CD4-positive, alpha-beta memory T cell (primary cell): Measurements from ENCODE around the gene SMIM5. TPM values are rescaled to one million over a fixed set of nuclear protein-coding genes. Genes with fewer than 3 reads are reported as not detected.
"Not testable (repeated sequence)": the region's sequence is repeated elsewhere in the genome, so short reads cannot be mapped to it uniquely, and the experiment has no call there.

ENCODE experiments used
- CTCF ChIA-PET: fragments of 350-600 bp; sonication (Branson Sonifier 250); formaldehyde crosslinking; loops from one replicate; lab custom pipeline; 2021; ENCODE audit warnings: inconsistent platforms; ENCODE audit not compliant: partially characterized antibody; lab: Charles Lee
- POLR2A ChIA-PET: fragments of 350-600 bp; sonication (Branson Sonifier 250); formaldehyde crosslinking; loops from one replicate; lab custom pipeline; 2021; ENCODE audit not compliant: partially characterized antibody; lab: Charles Lee
- DNase-seq, 5 donors: peaks; one replicate each; pipeline versions ENCODE4 v3.0.0 to v3.0.0-alpha.2; 2020 to 2022; ENCODE audit warnings: mixed read lengths in 1 of 5
- H3K27ac ChIP-seq: one replicate; pipeline ENCODE4 v1.7.0; 2013; ENCODE audit warnings: low read depth, low read length
- H3K27me3 ChIP-seq: 2 replicates; pipeline ENCODE4 v1.7.0; 2013; ENCODE audit warnings: mild to moderate bottlenecking, low read length, moderate library complexity; ENCODE audit not compliant: insufficient read depth
- H3K36me3 ChIP-seq: 2 replicates; pipeline ENCODE4 v1.7.0; 2013; ENCODE audit warnings: mild to moderate bottlenecking, low read length, moderate library complexity; ENCODE audit not compliant: insufficient read depth
- H3K4me1 ChIP-seq: 2 replicates; pipeline ENCODE4 v1.7.0; 2013; ENCODE audit warnings: mild to moderate bottlenecking, low read length, moderate library complexity; ENCODE audit not compliant: insufficient read depth
- H3K4me3 ChIP-seq, 2 donors: one replicate each; pipeline ENCODE4 v1.7.0; 2013; ENCODE audit warnings: low read length in 2 of 2, mild to moderate bottlenecking in 1 of 2
- H3K9me3 ChIP-seq, 2 donors: one replicate each; pipeline ENCODE4 v1.7.0; 2013; ENCODE audit warnings: low read length in 2 of 2, control low read depth in 1 of 2; ENCODE audit not compliant: control insufficient read depth in 1 of 2
- H3K27ac Mint-ChIP-seq, 7 donors: one replicate each; pipeline ENCODE4 v1.8.0; 2020 to 2021; ENCODE audit warnings: mixed read lengths in 7 of 7, mild to moderate bottlenecking in 6 of 7, inconsistent platforms in 3 of 7, moderate library complexity in 3 of 7
- H3K27me3 Mint-ChIP-seq, 2 donors: one replicate each; pipeline ENCODE4 v1.8.0; 2020 to 2021; ENCODE audit warnings: mixed read lengths in 2 of 2
- H3K36me3 Mint-ChIP-seq, 2 donors: one replicate each; pipeline ENCODE4 v1.8.0; 2020 to 2021; ENCODE audit warnings: mixed read lengths in 2 of 2, inconsistent platforms in 1 of 2, mild to moderate bottlenecking in 1 of 2
- H3K4me1 Mint-ChIP-seq, 4 donors: one replicate each; pipeline ENCODE4 v1.8.0; 2020 to 2021; ENCODE audit warnings: mixed read lengths in 4 of 4, mild to moderate bottlenecking in 1 of 4
- H3K4me3 Mint-ChIP-seq, 8 donors: one replicate each; pipeline ENCODE4 v1.8.0; 2020 to 2021; ENCODE audit warnings: mixed read lengths in 8 of 8, mild to moderate bottlenecking in 7 of 8, moderate library complexity in 6 of 8, inconsistent platforms in 3 of 8
- H3K9me3 Mint-ChIP-seq, 8 donors: one replicate each; pipeline ENCODE4 v1.8.0; 2020 to 2021; ENCODE audit warnings: mixed read lengths in 8 of 8, mild to moderate bottlenecking in 5 of 8, inconsistent platforms in 3 of 8, moderate library complexity in 1 of 8
- intact Hi-C: fragments of 100-400 bp; cut with micrococcal nuclease; formaldehyde crosslinking; loops from one replicate; pipeline ENCODE4 v1.15.1; 2023
- polyA plus RNA-seq, 2 donors: library from polyadenylated mRNA; unstranded; fragments of 300-500 nt; fragmentation: Illumina TruSeq; gene quantifications; one replicate each; pipeline ENCODE4 v1.2.3, GENCODE V29; 2021
- total RNA-seq, 2 experiments: library from RNA; stranded (reverse); gene quantifications; one replicate each; pipeline ENCODE4 v1.2.3, GENCODE V29; 2021

Gene SMIM5
- total and polyA plus RNA-seq, 4 experiments from 2014 or later: not detected

- peak overlapping the region in 2 of 8 donors; percentile 45 to 47 for H3K4me3 Mint-ChIP-seq
- intact Hi-C loops: loop anchor here (1.0 to 2.0 kb wide), 3 partner anchors 65 to 164 kb away; partner anchors contain the start of genes LLGL2 and TSEN54
- H3K27ac Mint-ChIP-seq: peak overlapping the region in 3 of 7 donors; percentile 63 to 82 (median 70)
- no peaks in the 10 kb centered on the region for H3K36me3 Mint-ChIP-seq
- DNase-seq: no peak
- peaks cover 0 to 6% (median 3%) of the 10 kb centered on the region in 4 donors for H3K4me1 Mint-ChIP-seq
- H3K4me1 ChIP-seq: peaks cover 18% of the 10 kb centered on the region
- no peak overlapping the region for H3K27ac ChIP-seq
- H3K4me3 ChIP-seq: no peak overlapping the region
- H3K9me3 ChIP-seq: no peaks in the 10 kb centered on the region
- peaks cover 0 to 4% of the 10 kb centered on the region in 2 donors for H3K27me3 Mint-ChIP-seq
- H3K27me3 ChIP-seq: no peaks in the 10 kb centered on the region
- ChIA-PET CTCF (interaction anchor here (0.8 to 3.4 kb wide), 13 partner anchors 8 to 167 kb away, joined by 3 to 23 read pairs (median 4); partner anchors contain the start of genes SMIM5, TMEM94 and TSEN54), POLR2A (interaction anchor here (0.8 to 2.2 kb wide), 5 partner anchors 65 to 265 kb away, joined by 3 to 9 read pairs (median 3); partner anchors contain the start of genes LLGL2, TSEN54 and WBP2)
- no peaks in the 10 kb centered on the region for H3K36me3 ChIP-seq
- peaks cover 0 to 4% (median 0%) of the 10 kb centered on the region in 8 donors for H3K9me3 Mint-ChIP-seq
Measured at GRCh38 chr17:75589919-75590303, 43.3 kb upstream of the SMIM5 start.

GRCh38 chr17:75590314-75590761, 42.9 kb upstream of the SMIM5 start:
- peaks cover 18% of the 10 kb centered on the region for H3K4me1 ChIP-seq
- H3K27ac ChIP-seq: no peak overlapping the region
- no peaks in the 10 kb centered on the region for H3K9me3 ChIP-seq
- H3K27me3 ChIP-seq: no peaks in the 10 kb centered on the region
- intact Hi-C loops: no loop called here
- H3K4me1 Mint-ChIP-seq: peaks cover 0 to 6% (median 3%) of the 10 kb centered on the region in 4 donors
- POLR2A ChIA-PET: interaction anchor here (0.8 to 2.2 kb wide), 4 partner anchors 65 to 169 kb away, joined by 3 to 9 read pairs (median 5); partner anchors contain the start of genes LLGL2 and TSEN54
- peak overlapping the region in 5 of 7 donors; percentile 37 to 86 (median 70) for H3K27ac Mint-ChIP-seq
- peaks cover 0 to 4% of the 10 kb centered on the region in 2 donors for H3K27me3 Mint-ChIP-seq
- no peaks in the 10 kb centered on the region for H3K36me3 ChIP-seq
- no peak for DNase-seq
- no peaks in the 10 kb centered on the region for H3K36me3 Mint-ChIP-seq
- H3K4me3 Mint-ChIP-seq: peak overlapping the region in 6 of 8 donors; percentile 10 to 49 (median 44)
- no peak overlapping the region for H3K4me3 ChIP-seq
- H3K9me3 Mint-ChIP-seq: peaks cover 0 to 4% (median 0%) of the 10 kb centered on the region in 8 donors
- CTCF ChIA-PET: interaction anchor here (0.8 to 3.4 kb wide), 14 partner anchors 8 to 168 kb away, joined by 3 to 23 read pairs (median 4); partner anchors contain the start of genes SMIM5, TMEM94 and TSEN54

DNA sequence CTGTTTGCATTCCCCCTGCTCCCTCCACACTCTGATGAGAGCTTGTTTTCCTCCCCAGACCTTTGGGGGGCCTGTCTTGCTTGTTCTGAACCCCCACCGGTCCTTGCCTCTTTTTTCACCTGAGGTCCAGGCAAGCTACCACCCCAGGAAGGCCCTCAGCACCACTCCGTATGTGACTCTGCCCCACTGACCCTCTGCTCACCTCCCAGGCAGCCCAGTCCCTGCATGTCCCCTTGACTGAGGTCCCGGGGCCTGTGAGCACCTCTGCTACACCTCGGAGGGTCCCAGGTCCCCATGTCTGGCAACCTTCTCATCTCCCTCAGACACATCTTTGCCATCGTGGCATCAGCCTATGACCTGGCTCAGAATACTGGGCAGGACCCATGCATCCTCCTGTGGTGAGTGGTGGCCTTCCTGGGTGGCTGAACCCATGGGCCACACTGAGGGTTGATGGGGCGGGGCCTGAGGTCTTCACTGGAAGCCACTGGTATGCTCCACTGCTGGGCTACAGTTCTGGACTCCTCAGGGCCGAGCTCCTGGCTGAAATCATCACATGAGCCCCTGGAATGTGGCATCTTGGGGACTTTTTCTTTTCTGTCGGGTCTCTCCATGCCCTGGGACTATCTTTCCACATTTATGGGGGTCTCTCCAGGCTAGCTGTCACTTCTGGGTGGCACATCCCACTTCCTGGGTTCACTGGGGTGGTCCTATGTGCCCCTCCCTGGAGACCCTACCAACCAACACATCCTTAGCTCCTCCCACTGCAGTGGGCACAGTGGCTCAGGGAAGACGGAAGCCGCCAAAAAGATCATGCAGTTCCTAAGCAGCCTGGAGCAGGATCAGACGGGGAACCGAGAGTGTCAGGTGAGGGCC, 42.1 kb upstream of the SMIM5 start:
- Mint-ChIP-seq H3K27ac (peak overlapping the region; percentile 37 to 86 (median 64)), H3K27me3 (peaks cover 0 to 2% of the 10 kb centered on the region in 2 donors), H3K36me3 (no peaks in the 10 kb centered on the region), H3K4me1 (peaks cover 0 to 6% (median 3%) of the 10 kb centered on the region in 4 donors), H3K9me3 (peaks cover 0 to 4% (median 0%) of the 10 kb centered on the region in 8 donors), H3K4me3 (peak overlapping the region in 5 of 8 donors; percentile 34 to 47 (median 44))
- Histone ChIP-seq H3K27ac (no peak overlapping the region), H3K4me3 (no peak overlapping the region), H3K4me1 (peaks cover 18% of the 10 kb centered on the region), H3K27me3 (no peaks in the 10 kb centered on the region), H3K9me3 (no peaks in the 10 kb centered on the region), H3K36me3 (no peaks in the 10 kb centered on the region)
- no peak for DNase-seq
- CTCF ChIA-PET: interaction anchor here (0.9 to 3.4 kb wide), 9 partner anchors 7 to 168 kb away, joined by 3 to 23 read pairs (median 4); partner anchors contain the start of genes SMIM5 and TMEM94
- intact Hi-C loops: no loop called here
- POLR2A ChIA-PET: interaction anchor here (0.6 to 2.2 kb wide), 5 partner anchors 9 to 555 kb away, joined by 3 to 9 read pairs (median 3); partner anchors contain the start of genes LLGL2 and TSEN54

GRCh38 chr17:75591722-75592302, 41.4 kb upstream of the SMIM5 start:
- no peak for DNase-seq
- CTCF ChIA-PET: interaction anchor here (1.8 to 3.4 kb wide), 4 partner anchors 9 to 169 kb away, joined by 4 to 23 read pairs (median 10); no protein-coding TSS in a partner anchor
- H3K27me3 Mint-ChIP-seq: no peaks in the 10 kb centered on the region
- Histone ChIP-seq H3K27ac (no peak overlapping the region), H3K9me3 (no peaks in the 10 kb centered on the region), H3K4me3 (no peak overlapping the region), H3K27me3 (no peaks in the 10 kb centered on the region), H3K4me1 (peaks cover 18% of the 10 kb centered on the region), H3K36me3 (no peaks in the 10 kb centered on the region)
- intact Hi-C loops: no loop called here
- H3K27ac Mint-ChIP-seq: peak overlapping the region in 2 of 7 donors; percentile 12 to 47
- no peaks in the 10 kb centered on the region for H3K36me3 Mint-ChIP-seq
- H3K4me1 Mint-ChIP-seq: peaks cover 0 to 6% (median 3%) of the 10 kb centered on the region in 4 donors
- POLR2A ChIA-PET: interaction anchor here (1.2 kb wide), 1 partner anchor 10 kb away, joined by 3 read pairs; no protein-coding TSS in a partner anchor
- no peak overlapping the region for H3K4me3 Mint-ChIP-seq
- H3K9me3 Mint-ChIP-seq: peaks cover 0 to 4% (median 0%) of the 10 kb centered on the region in 8 donors

- Histone ChIP-seq H3K4me3 (no peak overlapping the region), H3K27me3 (no peaks in the 10 kb centered on the region), H3K9me3 (no peaks in the 10 kb centered on the region), H3K36me3 (no peaks in the 10 kb centered on the region), H3K27ac (no peak overlapping the region), H3K4me1 (peaks cover 17% of the 10 kb centered on the region)
- Mint-ChIP-seq H3K4me1 (peaks cover 0 to 6% (median 3%) of the 10 kb centered on the region in 4 donors), H3K9me3 (peaks cover 0 to 4% (median 0%) of the 10 kb centered on the region in 8 donors), H3K27ac (peak overlapping the region in 2 of 7 donors; percentile 12 to 36), H3K4me3 (no peak overlapping the region), H3K27me3 (no peaks in the 10 kb centered on the region), H3K36me3 (no peaks in the 10 kb centered on the region)
- intact Hi-C loops: no loop called here
- ChIA-PET POLR2A (no interaction called here), CTCF (interaction anchor here (3.4 kb wide), 1 partner anchor 8 kb away, joined by 13 read pairs; no protein-coding TSS in a partner anchor)
- DNase-seq: no peak
Measured at GRCh38 chr17:75592348-75593020, 40.8 kb upstream of the SMIM5 start.

DNA sequence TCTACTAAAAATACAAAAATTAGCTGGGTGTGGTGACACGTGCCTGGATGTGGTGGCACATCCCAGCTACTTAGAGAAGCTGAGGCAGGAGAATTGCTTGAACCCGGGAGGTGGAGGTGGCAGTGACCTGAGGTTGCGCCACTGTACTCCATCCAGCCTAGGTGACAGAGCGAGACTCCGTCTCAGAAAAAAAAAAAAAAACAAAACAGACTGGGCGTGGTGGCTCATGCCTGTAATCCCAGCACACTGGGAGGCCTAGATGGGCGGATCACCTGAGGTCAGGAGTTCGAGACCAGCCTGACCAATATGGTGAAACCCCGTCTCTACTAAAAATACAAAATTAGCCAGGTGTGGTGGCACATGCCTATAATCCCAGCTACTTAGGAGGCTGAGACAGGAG, 39.8 kb upstream of the SMIM5 start:
- H3K4me1 ChIP-seq, POLR2A ChIA-PET, H3K9me3 Mint-ChIP-seq, DNase-seq, H3K27me3 ChIP-seq, H3K36me3 Mint-ChIP-seq, H3K36me3 ChIP-seq, intact Hi-C loops, H3K9me3 ChIP-seq, H3K27me3 Mint-ChIP-seq, H3K4me3 ChIP-seq, H3K4me3 Mint-ChIP-seq, H3K27ac ChIP-seq, H3K27ac Mint-ChIP-seq, H3K4me1 Mint-ChIP-seq: not testable (repeated sequence)
- CTCF ChIA-PET: interaction anchor here (1.1 kb wide), 1 partner anchor 12 kb away, joined by 6 read pairs; no protein-coding TSS in a partner anchor
